Kidney (tissue), 14 donors: Measurements from ENCODE around the gene THSD4. TPM values are rescaled to one million over a fixed set of nuclear protein-coding genes. Genes with fewer than 3 reads are reported as not detected.
"Not testable (repeated sequence)": the region's sequence is repeated elsewhere in the genome, so short reads cannot be mapped to it uniquely, and the experiment has no call there.

Experiments used
- DNase-seq, 5 donors: peaks; one replicate each; pipeline ENCODE4 v3.0.0-alpha.2; 2013 to 2020
- FAIRE-seq: peaks from 2 replicates; lab custom pipeline; 2012; peaks lifted over from hg19 to GRCh38; lab: Jason Lieb, UNC
- H3K27ac ChIP-seq, 2 donors: one replicate each; pipeline ENCODE4 v1.7.0; 2013; ENCODE audit warnings: low read depth in 2 of 2, low read length in 2 of 2, inconsistent platforms in 1 of 2
- H3K27me3 ChIP-seq: one replicate; pipeline ENCODE4 v1.7.1; 2013; ENCODE audit warnings: low read length, inconsistent platforms; ENCODE audit not compliant: control insufficient read depth, insufficient read depth
- H3K36me3 ChIP-seq, 3 donors: one replicate each; pipeline versions ENCODE4 v1.7.0 to v1.7.1; 2013; ENCODE audit warnings: low read length in 3 of 3, control low read depth in 1 of 3, inconsistent platforms in 1 of 3; ENCODE audit not compliant: insufficient read depth in 3 of 3, control insufficient read depth in 2 of 3
- H3K4me1 ChIP-seq, 3 donors: one replicate each; pipeline versions ENCODE4 v1.7.0 to v1.7.1; 2013; ENCODE audit warnings: low read length in 3 of 3, inconsistent platforms in 1 of 3, low read depth in 1 of 3; ENCODE audit not compliant: control insufficient read depth in 2 of 3, insufficient read depth in 2 of 3
- H3K4me3 ChIP-seq, 3 donors: one replicate each; pipeline versions ENCODE4 v1.7.0 to v1.8.1; 2013; ENCODE audit warnings: low read length in 3 of 3, control low read depth in 1 of 3, inconsistent platforms in 1 of 3
- H3K9ac ChIP-seq, 3 donors: one replicate each; pipeline versions ENCODE4 v1.7.0 to v1.7.1; 2013; ENCODE audit warnings: low read length in 3 of 3, control low read depth in 1 of 3, inconsistent platforms in 1 of 3
- H3K9me3 ChIP-seq, 3 donors: one replicate each; pipeline versions ENCODE4 v1.7.0 to v1.7.1; 2013; ENCODE audit warnings: low read length in 3 of 3, control low read depth in 1 of 3, inconsistent platforms in 1 of 3; ENCODE audit not compliant: control insufficient read depth in 2 of 3, insufficient read depth in 1 of 3
- CTCF ChIP-seq: IDR thresholded peaks from 3 replicates; pipeline ENCODE4 v1.5.1; 2012; ENCODE audit warnings: mild to moderate bottlenecking, moderate library complexity, borderline replicate concordance; ENCODE audit not compliant: insufficient read depth; ENCODE audit errors: extremely low read depth
- intact Hi-C: fragments of 100-400 bp; cut with DNase I; formaldehyde crosslinking; loops from one replicate; pipeline ENCODE4 v1.11.1; 2022
- polyA plus RNA-seq: library from polyadenylated mRNA; stranded (reverse); fragments of 350-450 nt; fragmentation: Illumina TruSeq; extraction: RNeasy Lipid Tissue Mini Kit (QIAGEN cat#74804); gene quantifications from one replicate; pipeline ENCODE4 v1.2.3, GENCODE V29; 2014; ENCODE audit warnings: low read depth, low replicate concordance; ENCODE audit not compliant: insufficient read depth
- total RNA-seq: library from RNA; stranded (reverse); fragmentation: NEBNext Ultra II Directional; extraction: Animal tissue kit (Norgen Biotek cat#: 25700); gene quantifications from one replicate; pipeline ENCODE4 v1.2.1, GENCODE V29; 2021
- donor health status: control.
- donor health status: control.
- donor health status: control.
- donor health status: control.
- donor health status: control.
- donor health status: DM: yes; HTN: yes; CAD: no.
- donor health status: Normal renal cell carcinoma (clear cell type).

The THSD4 gene
- total and polyA plus RNA-seq, 2 donors from 2014 or later = 9.4 to 36.3 TPM

GRCh38 chr15:71400294-71400693 is 285.0 kb downstream of the THSD4 start:
- FAIRE-seq (no peak), DNase-seq (no peak)
- Histone ChIP-seq H3K4me3 (no peak overlapping the region), H3K4me1 (peaks cover 0 to 5% (median 0%) of the 10 kb centered on the region in 3 donors), H3K27me3 (no peaks in the 10 kb centered on the region), H3K27ac (no peak overlapping the region), H3K9ac (no peak overlapping the region), H3K9me3 (no peaks in the 10 kb centered on the region), H3K36me3 (no peaks in the 10 kb centered on the region)
- intact Hi-C loops = no loop called here
- TF ChIP-seq CTCF = no peak

- intact Hi-C loops = not testable (repeated sequence)
Measured at GRCh38 chr15:71401728-71402127, 286.5 kb downstream of the THSD4 start.

GRCh38 chr15:71409541-71409940 is 294.3 kb downstream of the THSD4 start:
- Histone ChIP-seq H3K9me3 (no peaks in the 10 kb centered on the region), H3K4me3 (no peak overlapping the region), H3K27ac (no peak overlapping the region), H3K36me3 (no peaks in the 10 kb centered on the region), H3K4me1 (peaks cover 2 to 9% (median 7%) of the 10 kb centered on the region in 3 donors), H3K27me3 (no peaks in the 10 kb centered on the region), H3K9ac (no peak overlapping the region)
- TF ChIP-seq CTCF = no peak
- intact Hi-C loops = no loop called here
- DNase-seq = no peak
- FAIRE-seq = no peak

More at GRCh38 chr15:71401728-71402127, 286.5 kb downstream of the THSD4 start:
- not testable (repeated sequence) for H3K27ac ChIP-seq, H3K9ac ChIP-seq, H3K4me1 ChIP-seq, DNase-seq, H3K27me3 ChIP-seq, H3K36me3 ChIP-seq, FAIRE-seq, H3K9me3 ChIP-seq, H3K4me3 ChIP-seq

GRCh38 chr15:71410347-71410746 is 295.1 kb downstream of the THSD4 start:
- peaks cover 2 to 9% (median 7%) of the 10 kb centered on the region in 3 donors for H3K4me1 ChIP-seq
- intact Hi-C loops = no loop called here
- H3K27me3 ChIP-seq = no peaks in the 10 kb centered on the region
- no peaks in the 10 kb centered on the region for H3K9me3 ChIP-seq
- DNase-seq (no peak), FAIRE-seq (no peak)
- no peak overlapping the region for H3K4me3 ChIP-seq
- no peak for TF ChIP-seq CTCF
- H3K27ac ChIP-seq = peak overlapping the region in 1 of 2 donors; percentile 25
- H3K9ac ChIP-seq = no peak overlapping the region
- H3K36me3 ChIP-seq = no peaks in the 10 kb centered on the region
